Fibroblast of lung (primary cell): ENCODE measurements around the gene ZNF148.

ENCODE experiments used
- EZH2 ChIP-seq: IDR thresholded peaks from 2 replicates; pipeline ENCODE4 v1.5.1; 2012; ENCODE audit warnings: low read length, control low read depth, mild to moderate bottlenecking; ENCODE audit errors: missing control alignments
- TF ChIP-seq, protein P1 (sequence below), 2 donors: IDR thresholded peaks in 1 of 2; conservative IDR thresholded peaks in 1 of 2; 1 replicate in 1 of 2; 2 replicates in 1 of 2; pipeline ENCODE4 v1.5.1; 2011 to 2012; ENCODE audit warnings: low read length in 2 of 2, control low read depth in 1 of 2, inconsistent platforms in 1 of 2, low read depth in 1 of 2, mild to moderate bottlenecking in 1 of 2

DNA sequence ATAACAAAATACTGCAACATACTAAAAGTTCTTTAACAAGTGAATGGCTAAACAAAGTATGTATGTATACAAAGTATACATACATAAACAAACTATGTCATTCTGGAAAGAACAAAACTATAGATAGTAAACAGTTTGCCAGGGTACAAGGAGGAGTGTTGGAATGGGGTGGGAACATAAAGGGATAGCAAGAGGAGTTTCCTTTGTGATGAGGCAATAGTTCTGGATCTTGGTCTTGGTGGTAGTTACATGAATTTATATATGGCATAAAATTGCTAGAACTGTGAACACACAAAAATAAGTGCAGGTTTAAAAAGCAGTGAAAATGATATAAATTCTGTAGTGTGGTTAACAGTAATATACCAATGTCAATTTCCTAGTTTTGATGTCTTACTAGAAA lies 22.0 kb downstream of the ZNF148 start:
- no peak for TF ChIP-seq EZH2
- TF ChIP-seq, protein P1, sequence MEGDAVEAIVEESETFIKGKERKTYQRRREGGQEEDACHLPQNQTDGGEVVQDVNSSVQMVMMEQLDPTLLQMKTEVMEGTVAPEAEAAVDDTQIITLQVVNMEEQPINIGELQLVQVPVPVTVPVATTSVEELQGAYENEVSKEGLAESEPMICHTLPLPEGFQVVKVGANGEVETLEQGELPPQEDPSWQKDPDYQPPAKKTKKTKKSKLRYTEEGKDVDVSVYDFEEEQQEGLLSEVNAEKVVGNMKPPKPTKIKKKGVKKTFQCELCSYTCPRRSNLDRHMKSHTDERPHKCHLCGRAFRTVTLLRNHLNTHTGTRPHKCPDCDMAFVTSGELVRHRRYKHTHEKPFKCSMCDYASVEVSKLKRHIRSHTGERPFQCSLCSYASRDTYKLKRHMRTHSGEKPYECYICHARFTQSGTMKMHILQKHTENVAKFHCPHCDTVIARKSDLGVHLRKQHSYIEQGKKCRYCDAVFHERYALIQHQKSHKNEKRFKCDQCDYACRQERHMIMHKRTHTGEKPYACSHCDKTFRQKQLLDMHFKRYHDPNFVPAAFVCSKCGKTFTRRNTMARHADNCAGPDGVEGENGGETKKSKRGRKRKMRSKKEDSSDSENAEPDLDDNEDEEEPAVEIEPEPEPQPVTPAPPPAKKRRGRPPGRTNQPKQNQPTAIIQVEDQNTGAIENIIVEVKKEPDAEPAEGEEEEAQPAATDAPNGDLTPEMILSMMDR (conservative IDR thresholded peaks at IDR 0.05 in 1 of 2, IDR thresholded peaks at IDR 0.05 in 1 of 2; ENCODE audit: low read depth in 1 of 2, low read length in 2 of 2): no peak
